Measurements from ENCODE around the gene CDS1. TPM values are rescaled to one million over a fixed set of nuclear protein-coding genes. Genes with fewer than 3 reads are reported as not detected.

The CDS1 gene
- total and polyA plus RNA-seq, 8 donors, result 2.7 to 7.1 (median 4.4) TPM

- H3K9me3 ChIP-seq, result no peaks in the 10 kb centered on the region
- H3K27ac ChIP-seq, result no peak overlapping the region
- H3K27me3 ChIP-seq, result no peaks in the 10 kb centered on the region
- WGBS, 2 donors, result 95 to 97% methylated on average over 5 of the region's 5 CpGs
- H3K4me1 ChIP-seq, result no peaks in the 10 kb centered on the region
- no peak for ATAC-seq
- H3K4me3 ChIP-seq, result no peak overlapping the region
- no peak for DNase-seq
- intact Hi-C loops (cut with DNase I), result no loop called here
- TF ChIP-seq, protein P1, sequence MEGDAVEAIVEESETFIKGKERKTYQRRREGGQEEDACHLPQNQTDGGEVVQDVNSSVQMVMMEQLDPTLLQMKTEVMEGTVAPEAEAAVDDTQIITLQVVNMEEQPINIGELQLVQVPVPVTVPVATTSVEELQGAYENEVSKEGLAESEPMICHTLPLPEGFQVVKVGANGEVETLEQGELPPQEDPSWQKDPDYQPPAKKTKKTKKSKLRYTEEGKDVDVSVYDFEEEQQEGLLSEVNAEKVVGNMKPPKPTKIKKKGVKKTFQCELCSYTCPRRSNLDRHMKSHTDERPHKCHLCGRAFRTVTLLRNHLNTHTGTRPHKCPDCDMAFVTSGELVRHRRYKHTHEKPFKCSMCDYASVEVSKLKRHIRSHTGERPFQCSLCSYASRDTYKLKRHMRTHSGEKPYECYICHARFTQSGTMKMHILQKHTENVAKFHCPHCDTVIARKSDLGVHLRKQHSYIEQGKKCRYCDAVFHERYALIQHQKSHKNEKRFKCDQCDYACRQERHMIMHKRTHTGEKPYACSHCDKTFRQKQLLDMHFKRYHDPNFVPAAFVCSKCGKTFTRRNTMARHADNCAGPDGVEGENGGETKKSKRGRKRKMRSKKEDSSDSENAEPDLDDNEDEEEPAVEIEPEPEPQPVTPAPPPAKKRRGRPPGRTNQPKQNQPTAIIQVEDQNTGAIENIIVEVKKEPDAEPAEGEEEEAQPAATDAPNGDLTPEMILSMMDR (IDR thresholded peaks at IDR 0.05), result no peak
- FAIRE-seq, result no peak
- H3K36me3 ChIP-seq, result no peaks in the 10 kb centered on the region
Observed at GRCh38 chr4:84562156-84562555, 20.8 kb upstream of the CDS1 start.

- H3K9me3 ChIP-seq, result no peaks in the 10 kb centered on the region
- H3K27ac ChIP-seq, result no peak overlapping the region
- TF ChIP-seq, protein P1 (IDR thresholded peaks at IDR 0.05), result no peak
- H3K4me3 ChIP-seq, result no peak overlapping the region
- no peak for FAIRE-seq
- H3K36me3 ChIP-seq, result no peaks in the 10 kb centered on the region
- H3K4me1 ChIP-seq, result no peaks in the 10 kb centered on the region
- intact Hi-C loops (cut with DNase I), result no loop called here
- WGBS, 2 donors, result 59 to 64% methylated on average over 4 of the region's 4 CpGs
- no peaks in the 10 kb centered on the region for H3K27me3 ChIP-seq
- DNase-seq, result no peak
- ATAC-seq, result no peak
Observed at GRCh38 chr4:84563002-84563401, 19.9 kb upstream of the CDS1 start.

GRCh38 chr4:84565951-84566350, 17.0 kb upstream of the CDS1 start:
- no peak overlapping the region for H3K4me3 ChIP-seq
- ATAC-seq, result no peak
- no peaks in the 10 kb centered on the region for H3K9me3 ChIP-seq
- no peak for DNase-seq
- no peaks in the 10 kb centered on the region for H3K36me3 ChIP-seq
- H3K27ac ChIP-seq, result no peak overlapping the region
- no peaks in the 10 kb centered on the region for H3K27me3 ChIP-seq
- TF ChIP-seq, protein P1 (IDR thresholded peaks at IDR 0.05), result no peak
- FAIRE-seq, result no peak
- 88 to 91% methylated on average over 4 of the region's 4 CpGs for WGBS, 2 donors
- H3K4me1 ChIP-seq, result no peaks in the 10 kb centered on the region
- intact Hi-C loops (cut with DNase I), result no loop called here

DNA sequence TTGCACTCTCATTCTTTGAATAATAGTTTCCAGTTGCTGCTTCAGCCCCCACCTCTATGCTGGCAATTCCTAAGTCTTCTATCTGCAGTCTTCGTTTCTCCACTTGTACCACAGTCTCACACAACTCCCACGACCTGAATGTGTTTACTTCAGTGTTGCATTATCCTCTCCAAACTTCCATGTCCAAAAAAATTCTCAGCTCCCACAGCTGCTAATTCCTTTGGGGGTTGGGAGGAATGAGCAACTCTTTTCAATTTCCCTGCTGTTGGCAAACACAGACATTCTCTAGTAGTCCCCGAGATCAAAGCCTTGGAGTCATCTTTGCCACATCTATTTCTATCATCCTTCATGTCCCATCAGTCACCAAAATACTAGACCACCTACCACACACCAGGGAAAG, 14.4 kb upstream of the CDS1 start:
- no peak overlapping the region for H3K27ac ChIP-seq
- H3K4me3 ChIP-seq, result no peak overlapping the region
- intact Hi-C loops (cut with DNase I), result no loop called here
- FAIRE-seq, result no peak
- TF ChIP-seq, protein P1 (IDR thresholded peaks at IDR 0.05), result no peak
- 30 to 33% methylated on average over 3 of the region's 3 CpGs for WGBS, 2 donors
- H3K36me3 ChIP-seq, result no peaks in the 10 kb centered on the region
- H3K27me3 ChIP-seq, result no peaks in the 10 kb centered on the region
- no peak for DNase-seq
- no peak for ATAC-seq
- H3K9me3 ChIP-seq, result no peaks in the 10 kb centered on the region
- no peaks in the 10 kb centered on the region for H3K4me1 ChIP-seq

DNA sequence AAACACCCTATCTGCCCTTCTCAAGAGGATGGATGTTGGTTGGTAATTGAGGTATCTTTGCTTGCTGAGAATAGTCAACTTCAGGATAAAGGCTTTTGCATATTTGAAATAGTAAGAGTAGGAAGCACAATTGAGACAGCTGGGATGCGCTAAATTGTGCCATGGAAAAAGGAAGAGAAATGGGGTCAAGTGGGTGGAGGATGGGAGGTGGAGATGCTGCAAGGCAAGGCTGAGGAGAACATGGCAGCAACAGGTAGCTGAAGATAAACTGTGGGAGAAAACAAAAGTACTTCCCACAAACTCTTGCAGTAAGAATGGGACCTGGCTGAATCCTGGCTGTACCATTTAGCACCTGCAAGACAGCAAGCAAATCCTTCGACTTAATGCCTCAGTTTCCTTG, 13.9 kb upstream of the CDS1 start:
- no peak for DNase-seq
- H3K27ac ChIP-seq, result no peak overlapping the region
- H3K27me3 ChIP-seq, result no peaks in the 10 kb centered on the region
- no peak overlapping the region for H3K4me3 ChIP-seq
- ATAC-seq, result no peak
- no peaks in the 10 kb centered on the region for H3K4me1 ChIP-seq
- no peaks in the 10 kb centered on the region for H3K36me3 ChIP-seq
- intact Hi-C loops (cut with DNase I), result no loop called here
- no peak for FAIRE-seq
- WGBS, 2 donors, result 83 to 96% methylated on average over 2 of the region's 2 CpGs
- TF ChIP-seq, protein P1 (IDR thresholded peaks at IDR 0.05), result no peak
- no peaks in the 10 kb centered on the region for H3K9me3 ChIP-seq

Measured in pancreas (tissue), 10 donors.